GM21381 (cell line): Measurements from ENCODE around the gene DDX1.
A peak's percentile ranks its signal among the peaks of the same experiment; 100 is the strongest.

ENCODE experiments used
- ATAC-seq: cut with Tn5 transposase; IDR thresholded peaks from one replicate; pipeline ENCODE4 v1.9.1; 2021; ENCODE audit warnings: mild to moderate bottlenecking, moderate library complexity; ENCODE audit not compliant: unreplicated experiment

DDX1 gene

GRCh38 chr2:15561574-15562344 lies 29.9 kb upstream of the DDX1 start:
- peak; percentile 7 for ATAC-seq

DNA sequence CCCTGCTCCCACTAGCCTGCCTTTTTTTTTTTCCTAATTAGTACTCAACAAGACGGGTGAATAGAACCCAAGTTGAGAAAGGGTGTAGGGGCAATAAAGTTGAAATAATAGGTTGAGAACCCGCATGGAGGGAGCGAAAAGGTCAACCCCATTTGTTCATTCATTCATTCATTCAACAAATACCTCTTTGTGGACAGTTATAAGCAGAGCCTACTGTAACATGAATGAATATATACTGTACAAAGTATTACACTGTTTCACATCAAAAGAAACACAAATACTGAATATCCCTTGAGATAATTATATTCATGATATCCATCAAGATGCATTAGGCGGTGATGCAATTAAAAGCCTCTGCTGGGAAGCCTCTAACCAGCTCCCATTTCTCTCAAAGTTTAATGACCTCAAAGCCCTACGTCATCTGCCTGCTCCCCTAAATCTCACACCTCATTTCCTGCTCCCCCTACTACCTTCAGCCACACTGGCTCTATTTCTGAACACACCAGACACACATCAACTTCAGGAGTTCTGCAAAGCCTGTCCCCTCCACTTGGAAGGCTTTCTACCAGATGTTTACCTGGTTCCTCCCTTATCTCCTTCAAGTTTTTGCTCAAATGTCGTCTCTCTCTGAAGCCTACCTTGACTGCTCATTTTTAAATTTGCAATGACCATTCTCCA lies 29.2 kb upstream of the DDX1 start:
- ATAC-seq, result no peak

DNA sequence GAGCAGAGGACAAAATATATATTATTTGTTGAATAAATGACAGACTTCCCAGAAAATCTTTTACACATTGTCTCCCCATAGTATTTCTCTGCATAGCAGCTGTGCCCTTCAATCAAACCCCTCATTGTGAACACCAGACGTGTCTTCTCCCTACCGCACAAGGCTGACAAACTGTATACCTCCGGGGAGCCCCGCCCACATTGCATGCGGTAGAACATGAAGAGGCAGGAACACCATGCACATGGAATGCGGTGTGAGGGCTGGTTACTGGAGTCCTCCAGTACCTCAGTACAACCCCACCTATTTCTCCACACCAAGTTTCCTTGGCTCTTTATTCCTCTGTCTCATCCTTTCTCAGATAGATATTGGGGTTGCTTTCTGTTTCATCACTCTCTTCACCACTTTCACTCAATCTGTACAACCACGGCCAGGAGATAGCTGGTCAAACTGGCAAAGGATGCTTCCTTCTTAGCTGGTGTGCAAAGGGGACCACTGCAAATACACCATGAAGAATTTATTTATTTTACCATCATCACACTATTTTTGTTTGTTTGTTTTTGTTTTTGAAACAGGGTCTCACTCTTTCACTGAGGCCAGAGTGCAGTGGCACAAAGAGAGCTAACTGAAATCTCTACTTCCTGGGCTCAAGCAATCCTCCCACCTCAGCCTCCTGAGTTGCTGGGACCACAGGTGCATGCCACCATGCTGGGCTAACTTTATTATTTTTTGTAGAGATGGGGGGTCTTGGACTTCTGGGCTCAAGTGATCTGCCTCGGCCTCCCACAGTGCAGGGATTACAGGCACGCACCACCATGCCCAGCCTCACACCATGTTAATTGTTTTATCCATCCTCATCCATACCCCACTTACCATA lies 28.2 kb upstream of the DDX1 start:
- no peak for ATAC-seq

DNA sequence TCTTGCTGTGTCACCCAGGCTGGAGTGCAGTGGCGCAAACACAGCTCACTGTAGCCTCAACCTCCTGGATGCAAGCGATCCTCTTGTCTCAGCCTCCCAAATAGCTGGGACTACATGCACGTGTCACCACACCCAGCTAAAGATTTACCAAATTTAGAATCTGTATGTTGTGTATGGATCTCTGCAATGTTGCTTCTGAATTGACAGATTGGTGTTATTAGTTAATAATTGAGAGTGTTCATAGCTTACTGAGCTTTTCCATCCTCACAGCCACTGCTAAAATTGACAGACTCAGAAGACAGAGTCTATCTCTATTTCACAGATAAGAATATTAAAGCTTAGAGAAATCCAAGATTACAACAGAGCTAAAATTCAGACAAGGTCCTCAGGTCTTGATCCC lies 26.3 kb upstream of the DDX1 start:
- no peak for ATAC-seq

- ATAC-seq, result no peak
Measured at GRCh38 chr2:15565994-15566671, 25.5 kb upstream of the DDX1 start.

DNA sequence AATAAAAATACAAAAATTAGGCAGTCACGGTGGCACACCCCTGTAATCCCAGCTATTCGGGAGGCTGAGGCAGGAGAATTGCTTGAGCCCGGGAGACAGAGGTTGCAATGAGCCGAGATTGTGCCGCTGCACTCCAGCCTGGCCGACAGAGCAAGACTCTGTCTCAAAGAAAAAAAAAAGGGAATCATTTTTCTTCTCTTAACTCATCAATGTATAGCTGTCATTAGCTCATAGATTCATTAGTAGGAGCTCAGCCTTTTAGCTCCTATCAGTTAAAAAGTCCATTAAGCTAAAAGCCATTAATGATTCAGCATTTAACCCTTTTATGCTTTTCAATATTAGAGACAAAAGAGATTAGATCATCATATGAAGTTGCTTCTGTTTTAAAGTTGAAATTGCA lies 24.8 kb upstream of the DDX1 start:
- no peak for ATAC-seq

GRCh38 chr2:15568874-15569273 lies 22.8 kb upstream of the DDX1 start:
- no peak for ATAC-seq

- ATAC-seq, result no peak
Measured at GRCh38 chr2:15570104-15570503, 21.6 kb upstream of the DDX1 start.

DNA sequence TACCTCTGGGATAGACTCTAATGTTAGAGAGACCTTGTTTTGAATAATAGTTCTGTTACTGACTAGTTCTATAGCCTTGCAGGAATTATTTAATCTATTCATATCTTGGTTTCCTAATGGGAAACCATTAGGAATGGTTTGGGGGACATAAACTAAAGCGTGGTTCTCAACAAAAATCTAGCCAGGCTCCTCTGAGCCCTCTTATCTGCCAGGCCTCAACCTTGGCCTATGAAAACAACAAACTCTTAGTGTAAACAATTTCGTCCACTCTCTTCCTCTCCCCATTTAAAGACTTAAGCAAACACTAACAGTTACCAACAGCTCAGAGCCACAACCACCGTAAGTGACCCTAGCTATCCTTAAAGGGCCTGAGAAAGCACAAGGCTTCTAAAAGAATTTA lies 19.9 kb upstream of the DDX1 start:
- no peak for ATAC-seq

- ATAC-seq, result peak; percentile 96
Measured at GRCh38 chr2:15577071-15577735, 14.5 kb upstream of the DDX1 start.

GRCh38 chr2:15579641-15580040 lies 12.0 kb upstream of the DDX1 start:
- no peak for ATAC-seq

DNA sequence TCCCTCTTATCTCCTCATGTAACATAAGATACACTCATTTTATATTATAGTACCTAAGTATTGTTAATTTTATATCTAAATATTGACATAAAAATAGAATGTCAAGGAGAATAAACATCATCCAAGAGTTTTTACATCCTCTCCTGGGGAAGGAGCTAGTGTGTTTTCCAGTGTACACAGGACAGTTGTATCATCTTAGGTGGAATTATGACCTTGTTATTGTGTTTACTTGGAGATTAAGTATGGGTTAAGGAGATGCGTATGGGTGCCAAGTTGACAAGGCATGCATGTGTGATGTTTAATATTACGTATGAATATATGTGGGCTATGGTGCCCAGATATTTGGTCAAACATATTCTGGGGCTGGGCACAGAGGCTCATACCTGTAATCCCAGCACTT lies 11.2 kb upstream of the DDX1 start:
- ATAC-seq, result no peak

DNA sequence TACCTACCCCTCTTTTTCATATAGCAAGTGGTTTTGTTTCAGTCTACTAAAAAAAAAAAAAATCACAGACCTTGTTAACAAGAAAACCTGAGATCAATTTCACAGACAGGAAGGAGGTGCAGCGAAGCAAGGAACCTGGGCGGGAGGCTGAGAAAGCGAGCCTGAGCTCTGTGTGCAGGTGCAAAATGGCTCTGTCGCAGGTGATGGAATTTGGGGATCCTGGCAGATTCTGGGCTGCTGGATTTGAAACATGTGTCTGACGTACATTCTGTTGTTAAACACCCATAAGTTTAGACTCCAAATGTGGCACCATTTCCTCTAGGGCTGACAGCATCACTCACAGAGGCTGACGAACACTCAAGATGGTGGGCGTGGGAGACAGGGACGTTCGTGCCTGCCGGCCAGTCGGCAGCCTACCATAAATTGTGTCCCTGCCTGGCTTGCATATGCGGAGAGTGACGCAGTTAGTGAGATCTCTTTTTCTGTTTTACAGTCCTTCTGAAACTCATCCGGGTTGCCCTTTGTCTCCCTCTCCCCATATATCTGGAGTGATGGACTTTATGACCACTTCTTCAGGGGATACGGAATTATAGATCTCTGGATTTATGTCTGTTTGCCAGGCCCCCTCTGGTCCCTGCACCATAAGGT lies 8.8 kb upstream of the DDX1 start:
- no peak for ATAC-seq

- no peak for ATAC-seq
Measured at GRCh38 chr2:15583826-15584225, 7.8 kb upstream of the DDX1 start.

GRCh38 chr2:15584316-15584715 lies 7.4 kb upstream of the DDX1 start:
- ATAC-seq, result no peak

GRCh38 chr2:15584767-15585469 lies 6.8 kb upstream of the DDX1 start:
- ATAC-seq, result no peak

DNA sequence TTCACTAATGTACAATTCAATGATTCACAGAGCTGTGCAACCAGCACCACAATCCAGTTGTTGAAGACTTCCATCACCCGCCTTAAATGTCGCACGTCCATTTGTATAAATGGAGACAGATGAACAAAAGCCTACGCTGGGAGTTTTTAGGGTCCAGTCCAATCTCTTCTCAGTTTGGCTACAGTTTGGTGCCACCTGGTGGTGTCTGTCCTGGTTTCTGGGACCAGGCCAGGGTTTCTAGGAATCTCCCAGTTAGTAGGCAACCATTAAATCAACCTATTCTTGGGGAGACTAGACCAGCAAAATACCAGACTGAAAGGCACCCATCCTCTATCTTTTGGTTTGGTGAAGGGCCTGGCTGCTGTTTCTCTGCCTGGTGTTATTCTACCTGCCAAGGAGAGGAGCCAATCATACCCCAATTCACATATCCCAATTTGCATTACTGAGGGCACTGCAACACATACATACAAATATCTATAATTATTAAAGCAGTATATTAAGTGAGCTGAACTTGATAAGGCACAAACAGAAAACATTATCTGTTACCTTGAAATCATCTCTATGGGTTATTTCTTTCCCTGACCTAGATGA lies 3.2 kb upstream of the DDX1 start:
- no peak for ATAC-seq

DNA sequence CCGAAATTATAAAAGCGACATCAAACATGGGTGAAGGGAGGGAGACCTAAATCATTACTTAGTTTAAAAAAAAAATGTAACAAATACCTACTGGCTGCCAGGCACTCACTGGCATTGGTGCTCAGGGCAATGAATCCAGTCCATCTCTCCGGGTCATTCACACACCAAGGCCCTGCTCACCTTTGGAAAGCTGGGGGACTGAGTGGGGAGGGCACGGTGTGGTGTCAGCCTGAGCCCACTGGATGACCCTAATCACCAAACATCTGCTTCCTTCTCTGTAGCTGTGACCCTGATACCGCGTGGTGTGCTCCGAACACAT lies 336 bp upstream of the DDX1 start:
- no peak for ATAC-seq

DNA sequence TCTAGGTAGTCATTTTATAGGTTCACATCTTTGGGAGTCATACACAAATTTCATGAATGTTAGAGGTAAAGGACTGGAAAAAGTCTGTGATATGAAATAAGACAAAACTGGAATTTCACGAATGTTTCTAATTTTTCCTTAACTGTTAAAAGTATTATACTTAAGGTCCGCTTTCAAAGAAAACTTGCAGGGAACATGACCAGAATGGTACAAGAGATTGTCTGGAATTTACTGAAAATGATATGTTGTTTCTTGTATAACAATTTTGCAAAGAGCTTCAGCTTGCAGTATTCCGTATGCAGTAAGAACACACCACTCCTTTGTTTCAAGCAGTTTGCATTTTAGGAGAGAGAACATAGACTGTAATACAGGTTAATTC lies 1.6 kb downstream of the DDX1 start:
- no peak for ATAC-seq
